LNCAP (cell line): Measurements from ENCODE around the gene ZNF500.

Experiments used
- CTCF ChIP-seq: fragments of 450-650 bp; IDR thresholded peaks from 2 replicates; pipeline ENCODE4 v1.5.1; 2017; ENCODE audit warnings: mild to moderate bottlenecking

The ZNF500 gene

DNA sequence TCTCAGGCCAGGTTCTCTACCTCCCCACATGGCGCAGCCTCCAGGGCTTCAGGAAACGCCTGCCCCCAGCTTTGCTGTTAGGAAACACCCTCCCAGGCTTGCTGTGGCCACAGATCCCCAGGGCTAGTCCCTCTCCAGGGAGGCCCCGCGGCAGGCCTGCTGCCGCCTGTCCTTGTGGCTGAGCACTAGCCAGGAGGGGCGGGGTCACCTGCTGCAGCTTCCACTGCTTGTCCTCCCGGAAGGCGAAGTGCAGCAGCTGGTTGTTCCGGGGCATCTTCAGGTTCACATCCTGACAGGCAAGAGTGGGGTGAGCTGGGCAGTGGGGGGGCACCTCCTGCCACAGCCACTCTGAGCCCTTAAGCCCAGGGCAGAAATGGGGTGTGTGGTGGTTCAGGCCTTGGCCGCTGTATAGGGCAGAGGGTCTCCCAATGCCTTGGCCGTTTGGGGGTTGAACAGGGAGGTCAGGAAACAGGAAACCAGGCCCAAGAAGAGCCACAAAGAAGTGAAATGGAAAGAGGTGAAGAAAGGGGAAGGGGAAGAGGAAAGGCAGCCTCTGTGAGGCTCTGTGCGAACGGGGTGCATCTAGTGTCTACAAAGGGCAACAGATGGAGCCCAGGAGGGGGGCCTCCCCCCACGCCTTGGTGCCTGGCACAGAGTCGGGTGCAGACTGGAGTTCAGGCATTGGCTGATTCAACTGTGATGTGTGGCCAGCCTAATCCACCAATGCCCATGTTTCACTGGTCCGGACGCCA lies 33.5 kb upstream of the ZNF500 start:
- no peak for TF ChIP-seq CTCF

GRCh38 chr16:4799171-4799855 lies 32.4 kb upstream of the ZNF500 start:
- no peak for TF ChIP-seq CTCF

- TF ChIP-seq CTCF: no peak
These were observed 31.5 kb upstream of the ZNF500 start for GRCh38 chr16:4798456-4798855.

DNA sequence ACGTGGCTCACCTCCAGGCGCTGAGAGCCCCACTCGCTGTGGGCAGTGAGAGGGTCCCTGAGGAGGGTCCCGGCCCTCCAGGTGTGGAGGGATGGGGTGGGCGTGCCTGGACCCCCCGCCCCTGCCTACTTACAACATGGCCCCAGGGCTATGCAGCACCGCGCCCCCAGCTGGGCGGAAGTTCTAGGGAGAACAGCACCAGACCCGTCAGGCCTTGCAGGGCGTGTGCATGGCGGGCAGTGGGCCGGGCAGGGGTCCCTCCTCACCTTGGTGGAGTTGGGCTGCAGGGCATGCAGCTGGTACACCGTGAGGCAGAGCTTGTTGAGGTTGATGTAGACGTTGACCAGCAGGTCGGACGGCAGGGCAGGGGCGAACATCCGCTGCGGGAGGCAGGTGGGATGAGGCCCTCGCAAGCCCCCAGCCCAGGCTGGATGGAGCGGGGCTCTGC lies 30.9 kb upstream of the ZNF500 start:
- TF ChIP-seq CTCF: no peak

- no peak for TF ChIP-seq CTCF
These were observed 30.2 kb upstream of the ZNF500 start for GRCh38 chr16:4796982-4797804.

- TF ChIP-seq CTCF: no peak
These were observed 29.0 kb upstream of the ZNF500 start for GRCh38 chr16:4795828-4796572.
